ENCODE results near the gene STPG4.
A peak's percentile ranks its signal among the peaks of the same experiment; 100 is the strongest.
"Not testable (repeated sequence)": the region's sequence is repeated elsewhere in the genome, so short reads cannot be mapped to it uniquely, and the experiment has no call there.

The STPG4 gene

DNA sequence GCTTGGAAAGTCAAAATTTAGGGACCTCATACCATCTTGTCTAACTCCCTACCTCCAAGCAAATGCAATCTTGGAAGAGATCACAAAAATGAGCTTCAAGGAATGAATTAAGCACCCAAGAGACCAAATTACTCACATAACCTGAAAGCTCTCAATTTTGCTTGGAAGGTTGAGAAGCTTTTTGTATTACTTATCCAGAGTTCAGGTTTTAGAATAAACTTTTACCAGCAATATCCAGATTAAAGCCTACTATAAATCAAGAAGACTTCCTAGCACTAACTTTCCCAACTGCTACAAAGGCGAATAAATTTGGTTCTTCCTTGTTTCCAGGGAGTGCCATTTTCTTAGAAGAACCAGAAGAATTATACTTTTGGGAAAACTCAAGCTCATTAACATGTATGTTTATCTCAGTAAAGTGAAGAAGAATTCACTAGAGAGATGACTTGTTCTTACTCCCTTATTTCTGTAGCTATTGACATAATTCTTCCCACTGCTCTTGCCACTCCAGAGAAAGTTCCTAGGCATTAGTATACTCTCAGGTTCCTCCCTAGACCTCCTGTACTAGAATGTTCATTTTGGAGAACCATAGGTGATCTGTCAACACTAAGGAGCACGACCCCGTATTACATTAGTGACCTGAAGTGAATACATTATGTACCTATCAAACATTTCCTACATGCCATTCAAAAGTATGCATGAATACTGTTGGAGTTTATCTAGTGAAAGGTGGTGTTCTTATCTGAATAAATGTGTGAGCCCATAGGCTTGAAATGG is 18.0 kb upstream of the STPG4 start:
- Histone ChIP-seq H3K4me3 (ENCODE audit: low read depth, low read length) (peak overlapping the region; percentile 96), H3K4me1 (ENCODE audit: control insufficient read depth, insufficient read depth, low read length) (peaks cover 54% of the 10 kb centered on the region), H3K27me3 (ENCODE audit: control insufficient read depth, insufficient read depth, low read length) (no peaks in the 10 kb centered on the region), H3K36me3 (ENCODE audit: control insufficient read depth, insufficient read depth, low read length) (peaks cover 47% of the 10 kb centered on the region), H3K9ac (ENCODE audit: low read depth, low read length) (no peak overlapping the region), H3K27ac (ENCODE audit: low read depth, low read length) (no peak overlapping the region), H3K9me3 (ENCODE audit: control insufficient read depth, insufficient read depth, low read length) (no peaks in the 10 kb centered on the region)

DNA sequence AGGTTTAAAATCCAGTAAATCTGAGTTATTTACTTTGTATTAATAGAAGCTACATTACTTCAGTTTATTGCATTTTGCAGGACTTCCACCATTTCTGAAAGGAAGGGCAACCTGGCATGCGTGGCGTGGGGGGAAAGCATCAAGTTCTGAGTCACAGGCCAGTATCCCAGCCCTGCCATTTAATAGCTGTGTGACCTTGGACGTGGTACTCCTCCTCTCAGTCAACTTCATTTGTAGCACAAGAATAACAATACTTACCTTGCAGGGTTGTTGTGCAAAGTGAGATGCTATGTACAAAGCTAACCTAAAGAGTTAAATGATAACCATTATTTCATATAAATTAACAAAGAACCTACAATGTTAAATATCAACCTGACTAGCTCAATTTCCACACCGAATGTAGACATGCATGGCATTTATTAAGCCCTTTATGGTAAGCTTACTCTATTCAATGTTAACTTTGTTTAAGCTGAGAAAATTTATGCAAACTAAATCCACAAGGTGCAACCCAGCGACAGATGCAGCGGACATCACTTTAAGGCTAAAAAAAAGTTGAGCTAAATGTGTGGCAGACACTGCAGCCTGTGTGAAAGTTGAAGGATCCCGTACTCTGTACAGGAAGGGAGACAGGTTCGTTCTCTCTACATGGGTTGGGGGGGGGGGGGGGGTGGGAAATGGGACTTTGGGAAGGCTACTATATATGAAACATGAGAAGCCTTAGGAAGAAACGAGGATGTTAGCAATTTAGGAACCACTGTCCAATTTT is 17.2 kb upstream of the STPG4 start:
- Histone ChIP-seq H3K36me3 (ENCODE audit: control insufficient read depth, insufficient read depth, low read length) (peaks cover 53% of the 10 kb centered on the region), H3K9me3 (ENCODE audit: control insufficient read depth, insufficient read depth, low read length) (no peaks in the 10 kb centered on the region), H3K27me3 (ENCODE audit: control insufficient read depth, insufficient read depth, low read length) (no peaks in the 10 kb centered on the region), H3K27ac (ENCODE audit: low read depth, low read length) (no peak overlapping the region), H3K4me3 (ENCODE audit: low read depth, low read length) (peak overlapping the region; percentile 96), H3K9ac (ENCODE audit: low read depth, low read length) (no peak overlapping the region), H3K4me1 (ENCODE audit: control insufficient read depth, insufficient read depth, low read length) (peaks cover 46% of the 10 kb centered on the region)

DNA sequence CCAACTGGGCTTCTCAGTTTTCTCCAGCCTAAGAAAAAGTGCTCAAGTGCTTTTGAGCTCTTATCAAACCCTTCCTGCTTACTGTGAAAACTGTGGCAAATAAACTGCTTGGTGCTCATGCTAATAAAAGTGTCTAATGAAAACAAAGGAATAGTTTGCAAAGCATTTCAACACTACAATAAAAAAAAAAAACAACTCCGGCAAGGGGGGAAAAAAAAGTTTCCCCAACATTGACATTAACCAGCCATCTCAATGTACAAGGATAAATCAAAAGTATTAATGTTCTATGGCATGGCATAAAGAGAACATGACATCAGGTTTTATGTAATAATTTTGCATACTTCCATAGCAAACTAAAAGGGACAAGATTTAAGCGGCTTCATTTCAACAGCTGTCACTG is 14.7 kb upstream of the STPG4 start:
- no peaks in the 10 kb centered on the region for H3K27me3 ChIP-seq (ENCODE audit: control insufficient read depth, insufficient read depth, low read length)
- no peak overlapping the region for H3K4me3 ChIP-seq (ENCODE audit: low read depth, low read length)
- H3K36me3 ChIP-seq (ENCODE audit: control insufficient read depth, insufficient read depth, low read length): peaks cover 78% of the 10 kb centered on the region
- peaks cover 41% of the 10 kb centered on the region for H3K4me1 ChIP-seq (ENCODE audit: control insufficient read depth, insufficient read depth, low read length)
- no peak overlapping the region for H3K9ac ChIP-seq (ENCODE audit: low read depth, low read length)
- H3K27ac ChIP-seq (ENCODE audit: low read depth, low read length): no peak overlapping the region
- H3K9me3 ChIP-seq (ENCODE audit: control insufficient read depth, insufficient read depth, low read length): no peaks in the 10 kb centered on the region

DNA sequence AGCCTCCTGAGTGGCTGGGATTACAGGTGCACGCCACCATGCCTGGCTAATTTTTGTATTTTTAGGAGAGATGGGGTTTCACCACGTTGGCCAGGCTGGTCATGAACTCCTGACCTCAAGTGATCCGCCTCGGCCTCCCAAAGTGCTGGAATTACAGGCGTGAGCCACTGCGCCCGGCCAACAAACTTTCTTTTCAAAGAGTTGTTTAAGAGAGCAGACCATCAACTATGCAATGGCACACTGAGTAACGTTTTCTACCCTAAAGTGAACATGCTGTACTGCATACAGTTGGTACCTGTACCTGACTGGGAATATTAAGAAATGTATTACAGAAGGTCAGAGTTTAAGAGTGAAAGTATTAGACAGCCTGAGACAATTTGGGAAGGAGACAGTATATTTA is 13.8 kb upstream of the STPG4 start:
- not testable (repeated sequence) for H3K27ac ChIP-seq (ENCODE audit: low read depth, low read length); H3K4me3 ChIP-seq (ENCODE audit: low read depth, low read length); H3K9me3 ChIP-seq (ENCODE audit: control insufficient read depth, insufficient read depth, low read length); H3K27me3 ChIP-seq (ENCODE audit: control insufficient read depth, insufficient read depth, low read length); H3K9ac ChIP-seq (ENCODE audit: low read depth, low read length)
- H3K4me1 ChIP-seq (ENCODE audit: control insufficient read depth, insufficient read depth, low read length): peaks cover 33% of the 10 kb centered on the region
- H3K36me3 ChIP-seq (ENCODE audit: control insufficient read depth, insufficient read depth, low read length): peaks cover 85% of the 10 kb centered on the region

DNA sequence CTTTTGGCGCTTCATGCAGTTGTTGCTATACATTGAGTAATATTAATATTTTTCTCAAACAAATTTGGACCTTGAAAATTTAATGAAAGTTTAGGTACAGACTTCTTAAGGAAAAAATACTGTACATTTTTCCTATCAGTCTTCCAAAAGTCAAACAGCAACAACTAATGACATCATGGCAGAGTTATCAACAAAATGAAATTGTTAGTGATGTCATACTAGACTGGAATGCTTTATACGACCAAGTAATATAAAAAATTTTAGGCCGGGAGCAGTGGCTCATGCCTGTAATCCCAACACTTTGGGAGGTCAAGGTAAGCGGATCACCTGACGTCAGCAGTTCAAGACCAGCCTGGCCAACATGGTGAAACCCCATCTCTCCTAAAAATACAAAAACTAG is 12.0 kb upstream of the STPG4 start:
- peaks cover 17% of the 10 kb centered on the region for H3K4me1 ChIP-seq (ENCODE audit: control insufficient read depth, insufficient read depth, low read length)
- H3K9ac ChIP-seq (ENCODE audit: low read depth, low read length): no peak overlapping the region
- no peak overlapping the region for H3K4me3 ChIP-seq (ENCODE audit: low read depth, low read length)
- H3K27me3 ChIP-seq (ENCODE audit: control insufficient read depth, insufficient read depth, low read length): no peaks in the 10 kb centered on the region
- peaks cover 94% of the 10 kb centered on the region for H3K36me3 ChIP-seq (ENCODE audit: control insufficient read depth, insufficient read depth, low read length)
- no peak overlapping the region for H3K27ac ChIP-seq (ENCODE audit: low read depth, low read length)
- H3K9me3 ChIP-seq (ENCODE audit: control insufficient read depth, insufficient read depth, low read length): no peaks in the 10 kb centered on the region

DNA sequence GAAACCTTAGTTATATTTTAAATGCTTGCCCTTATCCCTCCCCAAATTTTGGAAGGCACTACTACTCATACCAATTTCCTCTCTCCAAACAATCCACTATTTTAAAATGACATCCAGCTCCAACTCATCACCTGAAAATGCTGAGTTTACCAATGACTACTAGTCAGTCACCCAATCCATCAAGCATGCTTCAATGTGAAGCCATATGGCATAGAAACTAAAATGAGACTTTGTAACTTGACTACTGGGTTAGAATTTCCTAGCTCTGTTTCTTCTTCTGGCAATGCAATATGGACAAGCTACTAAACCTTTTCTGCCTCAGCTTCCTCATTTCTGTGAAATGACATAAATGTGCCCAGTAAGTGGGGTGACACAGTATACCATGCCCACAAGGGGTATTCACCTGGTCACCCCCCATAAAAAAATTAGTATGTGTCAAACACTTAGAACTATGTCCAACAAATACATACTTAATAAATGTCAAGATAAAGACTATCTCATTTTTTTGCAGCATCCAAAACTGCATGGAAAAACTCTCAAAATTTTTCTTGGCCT is 10.0 kb upstream of the STPG4 start:
- Histone ChIP-seq H3K27me3 (ENCODE audit: control insufficient read depth, insufficient read depth, low read length) (no peaks in the 10 kb centered on the region), H3K9ac (ENCODE audit: low read depth, low read length) (no peak overlapping the region), H3K27ac (ENCODE audit: low read depth, low read length) (no peak overlapping the region), H3K9me3 (ENCODE audit: control insufficient read depth, insufficient read depth, low read length) (no peaks in the 10 kb centered on the region), H3K4me1 (ENCODE audit: control insufficient read depth, insufficient read depth, low read length) (no peaks in the 10 kb centered on the region), H3K4me3 (ENCODE audit: low read depth, low read length) (no peak overlapping the region), H3K36me3 (ENCODE audit: control insufficient read depth, insufficient read depth, low read length) (peaks cover 95% of the 10 kb centered on the region)

DNA sequence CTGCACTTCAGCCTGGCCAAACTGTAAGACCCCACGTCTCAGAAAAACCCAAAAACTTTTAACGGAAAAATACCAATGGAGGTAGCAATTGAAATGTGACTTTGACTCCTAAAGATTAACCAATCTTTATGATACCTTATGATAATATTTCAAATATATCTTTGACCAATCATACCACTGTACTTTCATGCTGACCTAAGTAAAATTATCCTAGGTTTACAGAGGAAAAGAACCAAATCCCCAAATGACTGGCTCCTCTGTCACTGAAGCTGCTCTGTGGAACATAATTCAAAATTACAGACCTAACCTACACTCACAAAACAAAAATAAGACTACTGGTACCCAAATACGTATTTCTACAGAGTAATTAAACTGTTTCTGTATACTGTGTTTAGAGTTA is 7.7 kb upstream of the STPG4 start:
- H3K4me3 ChIP-seq (ENCODE audit: low read depth, low read length): no peak overlapping the region
- no peak overlapping the region for H3K9ac ChIP-seq (ENCODE audit: low read depth, low read length)
- no peaks in the 10 kb centered on the region for H3K4me1 ChIP-seq (ENCODE audit: control insufficient read depth, insufficient read depth, low read length)
- no peaks in the 10 kb centered on the region for H3K9me3 ChIP-seq (ENCODE audit: control insufficient read depth, insufficient read depth, low read length)
- no peaks in the 10 kb centered on the region for H3K27me3 ChIP-seq (ENCODE audit: control insufficient read depth, insufficient read depth, low read length)
- H3K36me3 ChIP-seq (ENCODE audit: control insufficient read depth, insufficient read depth, low read length): peaks cover 92% of the 10 kb centered on the region
- H3K27ac ChIP-seq (ENCODE audit: low read depth, low read length): no peak overlapping the region

DNA sequence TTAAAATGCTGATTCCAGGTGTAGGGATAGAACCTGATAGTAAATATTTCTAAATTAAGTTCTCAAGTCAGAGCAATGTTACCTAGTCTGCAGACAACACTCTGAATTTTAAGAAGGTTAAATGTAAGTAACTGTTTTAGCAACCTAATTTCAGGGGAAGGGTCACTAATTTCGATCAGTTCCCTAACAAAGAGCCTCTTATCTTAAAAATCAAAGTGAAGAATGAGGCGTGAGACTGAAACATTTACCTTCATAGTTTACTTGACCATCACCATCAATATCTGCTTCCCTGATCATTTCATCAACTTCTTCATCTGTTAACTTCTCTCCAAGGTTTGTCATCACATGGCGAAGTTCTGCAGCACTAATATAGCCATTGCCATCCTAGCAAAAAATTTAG is 6.4 kb upstream of the STPG4 start:
- Histone ChIP-seq H3K27ac (ENCODE audit: low read depth, low read length) (no peak overlapping the region), H3K36me3 (ENCODE audit: control insufficient read depth, insufficient read depth, low read length) (peaks cover 81% of the 10 kb centered on the region), H3K9me3 (ENCODE audit: control insufficient read depth, insufficient read depth, low read length) (no peaks in the 10 kb centered on the region), H3K9ac (ENCODE audit: low read depth, low read length) (no peak overlapping the region), H3K4me1 (ENCODE audit: control insufficient read depth, insufficient read depth, low read length) (no peaks in the 10 kb centered on the region), H3K27me3 (ENCODE audit: control insufficient read depth, insufficient read depth, low read length) (no peaks in the 10 kb centered on the region), H3K4me3 (ENCODE audit: low read depth, low read length) (no peak overlapping the region)

DNA sequence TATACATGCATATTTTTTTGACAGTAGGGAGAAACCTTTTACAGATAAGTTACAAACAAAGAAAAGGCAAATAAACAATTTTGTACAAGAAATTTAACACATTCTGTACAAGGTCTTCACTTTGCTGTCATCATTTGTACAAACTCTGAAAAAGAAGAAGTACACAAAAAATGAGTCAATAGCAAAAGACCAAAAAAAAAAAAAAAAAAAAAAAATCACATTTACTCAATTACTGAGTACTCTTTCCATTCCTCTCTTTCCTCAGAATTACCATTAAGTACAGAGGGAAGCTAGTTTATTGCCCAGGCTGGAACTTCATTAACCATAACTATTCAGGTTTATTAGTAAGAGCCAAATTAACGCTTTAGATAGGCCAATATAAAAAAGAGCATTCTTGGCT is 5.6 kb upstream of the STPG4 start:
- no peak overlapping the region for H3K4me3 ChIP-seq (ENCODE audit: low read depth, low read length)
- H3K9me3 ChIP-seq (ENCODE audit: control insufficient read depth, insufficient read depth, low read length): no peaks in the 10 kb centered on the region
- no peak overlapping the region for H3K27ac ChIP-seq (ENCODE audit: low read depth, low read length)
- H3K4me1 ChIP-seq (ENCODE audit: control insufficient read depth, insufficient read depth, low read length): no peaks in the 10 kb centered on the region
- H3K36me3 ChIP-seq (ENCODE audit: control insufficient read depth, insufficient read depth, low read length): peaks cover 73% of the 10 kb centered on the region
- no peaks in the 10 kb centered on the region for H3K27me3 ChIP-seq (ENCODE audit: control insufficient read depth, insufficient read depth, low read length)
- no peak overlapping the region for H3K9ac ChIP-seq (ENCODE audit: low read depth, low read length)

DNA sequence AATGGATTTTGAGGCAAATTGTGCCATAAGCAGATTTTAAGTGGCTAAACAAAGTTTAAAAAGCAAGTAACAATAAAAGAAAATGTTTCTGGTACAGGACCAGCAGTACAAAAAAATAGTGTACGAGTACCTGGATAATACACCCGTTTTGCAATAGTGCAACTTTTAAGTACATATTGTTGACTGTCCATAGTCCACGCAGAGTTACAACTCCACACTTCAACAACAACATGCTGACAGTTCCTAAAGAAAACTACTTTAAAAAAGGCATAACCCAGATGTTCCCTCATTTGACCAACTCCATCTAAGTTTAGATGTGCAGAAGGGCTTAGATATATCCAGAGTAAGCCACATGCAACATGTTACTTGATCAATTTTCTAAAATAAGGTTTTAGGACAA is 5.1 kb upstream of the STPG4 start:
- no peaks in the 10 kb centered on the region for H3K27me3 ChIP-seq (ENCODE audit: control insufficient read depth, insufficient read depth, low read length)
- H3K4me1 ChIP-seq (ENCODE audit: control insufficient read depth, insufficient read depth, low read length): no peaks in the 10 kb centered on the region
- peaks cover 68% of the 10 kb centered on the region for H3K36me3 ChIP-seq (ENCODE audit: control insufficient read depth, insufficient read depth, low read length)
- H3K4me3 ChIP-seq (ENCODE audit: low read depth, low read length): no peak overlapping the region
- H3K27ac ChIP-seq (ENCODE audit: low read depth, low read length): no peak overlapping the region
- H3K9ac ChIP-seq (ENCODE audit: low read depth, low read length): no peak overlapping the region
- no peaks in the 10 kb centered on the region for H3K9me3 ChIP-seq (ENCODE audit: control insufficient read depth, insufficient read depth, low read length)

DNA sequence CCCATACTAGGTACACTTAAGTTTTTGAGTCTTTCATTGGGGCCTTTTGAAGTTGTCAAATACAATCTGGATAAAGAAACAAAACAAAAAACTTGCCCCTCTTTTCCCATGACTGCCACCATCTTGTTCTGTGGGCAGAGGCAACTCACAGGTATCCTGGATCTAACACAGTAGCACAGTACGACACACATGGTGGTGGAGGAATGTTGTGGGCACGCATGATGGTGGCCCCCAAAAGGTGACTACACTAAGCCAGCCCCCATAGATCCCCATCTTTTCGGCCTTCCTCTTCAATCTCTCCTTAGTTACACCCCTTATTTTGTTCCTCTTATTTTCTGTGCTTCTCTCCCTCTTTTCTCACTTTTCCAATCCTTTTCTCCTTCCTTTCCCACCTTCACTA is 4.5 kb upstream of the STPG4 start:
- no peak overlapping the region for H3K9ac ChIP-seq (ENCODE audit: low read depth, low read length)
- H3K36me3 ChIP-seq (ENCODE audit: control insufficient read depth, insufficient read depth, low read length): peaks cover 62% of the 10 kb centered on the region
- H3K27me3 ChIP-seq (ENCODE audit: control insufficient read depth, insufficient read depth, low read length): no peaks in the 10 kb centered on the region
- no peaks in the 10 kb centered on the region for H3K4me1 ChIP-seq (ENCODE audit: control insufficient read depth, insufficient read depth, low read length)
- H3K27ac ChIP-seq (ENCODE audit: low read depth, low read length): no peak overlapping the region
- no peaks in the 10 kb centered on the region for H3K9me3 ChIP-seq (ENCODE audit: control insufficient read depth, insufficient read depth, low read length)
- no peak overlapping the region for H3K4me3 ChIP-seq (ENCODE audit: low read depth, low read length)

All from HUES48 (cell line).